Brain microvascular endothelial cell (primary cell): ENCODE data around the gene CA9.

Source experiments
- DNase-seq: peaks from one replicate; pipeline ENCODE4 v3.0.0-alpha.2; 2020
- H3K27ac ChIP-seq: fragments of 250-450 bp; sonication (Bioruptor Pico); 2 replicates; pipeline ENCODE4 v1.5.1; 2020; ENCODE audit warnings: mild to moderate bottlenecking, moderate library complexity
- H3K27me3 ChIP-seq: fragments of 250-450 bp; sonication (Bioruptor Pico); replicated peaks from 2 replicates; pipeline ENCODE4 v1.5.1; 2020; ENCODE audit warnings: mild to moderate bottlenecking
- H3K36me3 ChIP-seq: fragments of 250-450 bp; sonication (Bioruptor Pico); replicated peaks from 2 replicates; pipeline ENCODE4 v1.5.1; 2020; ENCODE audit warnings: mild to moderate bottlenecking
- H3K4me3 ChIP-seq: 2 replicates; pipeline ENCODE4 v1.5.1; 2011; ENCODE audit warnings: low read depth, mild to moderate bottlenecking, control low read depth, low read length, moderate library complexity
- in situ Hi-C: cut with HindIII; loops from 2 replicates; pipeline ENCODE4 v1.10.0; 2017; ENCODE audit warnings: low sequenced_read_pairs, low pct_ligation_motif_present
- TF ChIP-seq, protein P1 (sequence below): IDR thresholded peaks from 2 replicates; pipeline ENCODE4 v1.5.1; 2011; ENCODE audit warnings: low read depth, mild to moderate bottlenecking, moderate library complexity, low read length, control low read depth, inconsistent platforms; ENCODE audit errors: missing control alignments

The CA9 gene

DNA sequence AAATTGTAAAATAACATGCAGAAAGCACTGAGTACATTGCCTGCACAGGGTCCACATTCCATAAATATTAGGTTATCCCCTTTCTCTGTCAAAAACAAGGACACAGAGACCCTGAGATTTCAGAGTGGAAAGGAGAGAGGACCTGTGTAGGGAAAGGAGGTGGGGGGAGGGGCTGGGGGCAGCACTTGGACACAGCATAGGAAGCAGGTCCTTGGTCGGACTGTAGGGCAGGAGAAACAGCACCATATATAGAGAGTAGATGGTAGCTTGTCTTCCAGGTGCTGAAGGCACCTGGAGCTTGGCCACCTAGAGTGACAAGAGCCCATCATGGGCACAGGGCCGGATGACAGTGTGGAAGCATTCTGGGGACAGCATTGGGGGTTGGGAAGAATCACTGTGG lies 13.6 kb downstream of the CA9 start:
- TF ChIP-seq, protein P1, sequence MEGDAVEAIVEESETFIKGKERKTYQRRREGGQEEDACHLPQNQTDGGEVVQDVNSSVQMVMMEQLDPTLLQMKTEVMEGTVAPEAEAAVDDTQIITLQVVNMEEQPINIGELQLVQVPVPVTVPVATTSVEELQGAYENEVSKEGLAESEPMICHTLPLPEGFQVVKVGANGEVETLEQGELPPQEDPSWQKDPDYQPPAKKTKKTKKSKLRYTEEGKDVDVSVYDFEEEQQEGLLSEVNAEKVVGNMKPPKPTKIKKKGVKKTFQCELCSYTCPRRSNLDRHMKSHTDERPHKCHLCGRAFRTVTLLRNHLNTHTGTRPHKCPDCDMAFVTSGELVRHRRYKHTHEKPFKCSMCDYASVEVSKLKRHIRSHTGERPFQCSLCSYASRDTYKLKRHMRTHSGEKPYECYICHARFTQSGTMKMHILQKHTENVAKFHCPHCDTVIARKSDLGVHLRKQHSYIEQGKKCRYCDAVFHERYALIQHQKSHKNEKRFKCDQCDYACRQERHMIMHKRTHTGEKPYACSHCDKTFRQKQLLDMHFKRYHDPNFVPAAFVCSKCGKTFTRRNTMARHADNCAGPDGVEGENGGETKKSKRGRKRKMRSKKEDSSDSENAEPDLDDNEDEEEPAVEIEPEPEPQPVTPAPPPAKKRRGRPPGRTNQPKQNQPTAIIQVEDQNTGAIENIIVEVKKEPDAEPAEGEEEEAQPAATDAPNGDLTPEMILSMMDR = no peak
- peak overlapping the region; percentile 90 for H3K4me3 ChIP-seq
- no peak overlapping the region for H3K27ac ChIP-seq
- H3K36me3 ChIP-seq = peaks cover 60% of the 10 kb centered on the region
- H3K27me3 ChIP-seq = no peaks in the 10 kb centered on the region
- no peak for DNase-seq
- in situ Hi-C loops = no loop called here

DNA sequence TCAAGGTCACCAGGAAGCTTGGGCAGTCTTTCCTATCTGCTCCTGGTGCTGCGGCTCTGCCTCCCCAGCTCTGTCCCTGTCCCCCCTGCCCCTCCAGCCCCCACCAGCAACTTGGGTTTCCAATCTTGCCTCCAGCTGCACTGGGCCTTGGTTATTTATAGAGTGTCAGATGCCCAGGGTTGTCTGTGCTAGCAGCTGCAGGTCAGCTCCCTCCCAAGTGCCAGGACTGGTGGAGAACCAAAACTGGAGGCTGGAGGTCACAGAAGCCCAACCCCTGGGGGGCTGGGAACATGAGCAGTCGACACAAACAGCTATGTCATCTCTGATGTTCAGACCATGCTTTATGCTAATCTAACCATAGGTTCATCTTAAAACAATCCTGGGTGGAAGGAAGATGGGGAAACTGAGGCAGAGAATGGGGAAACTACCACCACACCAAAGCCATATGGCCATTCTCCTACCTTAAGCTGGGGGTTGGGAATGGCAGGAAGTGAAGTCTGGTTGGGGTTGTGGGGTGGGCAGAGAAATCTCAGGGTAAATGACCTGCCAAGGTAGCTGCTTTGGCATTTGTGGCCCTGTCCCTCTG lies 14.3 kb downstream of the CA9 start:
- no peak for DNase-seq
- Histone ChIP-seq H3K27me3 (no peaks in the 10 kb centered on the region), H3K27ac (peak overlapping the region; percentile 2), H3K4me3 (peak overlapping the region; percentile 90), H3K36me3 (peaks cover 53% of the 10 kb centered on the region)
- in situ Hi-C loops = no loop called here
- TF ChIP-seq, protein P1 = no peak

DNA sequence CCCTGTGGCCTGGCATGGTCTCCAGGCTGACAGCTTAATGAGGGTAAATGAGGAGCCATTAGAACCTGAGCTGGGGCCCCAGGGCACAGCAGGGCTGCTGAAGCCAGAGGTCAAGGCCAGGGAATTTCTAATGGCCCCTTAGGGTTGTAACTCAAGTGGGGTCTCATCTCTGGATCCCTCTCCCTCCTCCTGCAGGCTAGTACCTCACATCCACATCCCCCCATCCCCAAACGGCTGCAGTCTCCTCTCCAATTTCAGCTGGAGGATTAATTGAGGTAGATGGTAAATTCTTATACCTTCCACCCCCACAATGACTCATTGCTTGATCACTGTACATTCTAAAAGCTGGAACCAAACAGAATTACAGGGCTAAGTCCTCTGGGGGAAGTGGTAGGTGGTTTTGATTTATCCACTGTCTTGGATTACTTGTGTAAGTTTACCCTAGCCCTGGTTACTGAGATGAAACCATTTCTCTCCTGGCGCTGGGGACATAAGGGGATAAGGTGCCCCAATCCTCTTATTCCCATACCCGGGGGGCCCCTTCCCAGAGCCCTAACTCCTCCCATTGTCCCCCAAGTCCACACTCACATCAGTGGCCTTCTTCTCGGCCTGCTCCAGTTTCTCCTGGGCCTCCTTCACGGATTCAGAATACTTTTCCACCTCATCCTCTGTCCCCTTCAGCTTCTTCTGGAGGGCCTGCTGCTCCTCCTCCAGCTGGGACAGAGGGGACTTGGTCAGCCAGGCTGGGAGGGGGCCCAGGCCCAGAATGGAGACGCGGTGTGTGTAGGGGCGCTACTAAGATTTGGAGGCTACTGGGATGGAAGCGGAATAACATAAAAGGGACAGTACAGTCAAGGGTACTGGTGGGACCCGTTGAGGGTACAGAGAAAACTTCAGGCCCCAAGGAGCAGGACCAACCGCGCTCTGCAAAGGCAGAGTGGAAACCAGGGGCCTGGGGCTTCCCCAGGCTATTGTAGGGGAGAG lies 15.1 kb downstream of the CA9 start:
- peak; percentile 53 for DNase-seq
- peaks cover 47% of the 10 kb centered on the region for H3K36me3 ChIP-seq
- in situ Hi-C loops = no loop called here
- H3K27ac ChIP-seq = peak overlapping the region; percentile 79
- TF ChIP-seq, protein P1 = no peak
- H3K4me3 ChIP-seq = peak overlapping the region; percentile 90
- no peaks in the 10 kb centered on the region for H3K27me3 ChIP-seq

DNA sequence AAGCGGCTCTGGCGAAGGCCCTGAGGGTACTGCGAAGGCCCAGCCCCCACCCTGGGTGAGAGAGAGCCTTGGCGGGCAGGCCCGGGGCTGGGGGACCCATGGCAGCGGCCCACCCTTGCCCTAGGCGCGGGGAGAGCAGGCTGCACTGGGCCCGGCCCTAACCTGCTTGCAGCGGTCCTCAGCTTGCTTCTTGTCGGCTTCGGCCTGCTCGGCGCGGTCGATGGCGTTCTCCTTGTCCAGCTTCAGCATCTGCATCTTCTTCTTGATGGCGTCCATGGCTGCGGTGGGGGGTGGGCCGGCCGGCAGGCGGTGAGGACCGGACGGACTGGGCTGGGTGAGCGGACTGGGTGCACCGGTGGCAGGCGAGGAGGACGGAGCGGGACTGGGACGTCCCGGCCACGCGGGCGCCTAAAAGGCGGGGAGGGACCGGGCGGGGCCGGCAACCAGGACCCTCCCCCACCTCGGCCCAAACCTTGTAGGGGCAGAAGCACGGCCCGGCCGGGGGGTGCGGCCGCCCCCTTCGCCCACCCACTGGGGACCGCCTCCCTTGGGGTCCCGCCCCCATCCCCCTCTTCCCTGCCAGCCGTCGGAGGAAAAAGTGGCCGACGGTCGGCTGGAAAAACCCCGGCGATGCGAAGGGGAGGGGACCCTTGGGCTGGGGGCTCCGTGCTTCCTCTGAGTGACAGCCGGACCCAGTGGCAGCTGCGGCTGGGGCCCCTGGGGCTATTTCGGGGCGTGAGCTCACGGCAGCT lies 16.0 kb downstream of the CA9 start, which contains the start of gene TPM2:
Gene TPM2 (minus strand): TSS at position 384 of the 752 bp plus-strand sequence. CDS start 108 bp downstream, at position 276.
- DNase-seq = peak; percentile 68
- H3K27ac ChIP-seq = peak within 1 kb of the TSS; percentile 79
- H3K27me3 ChIP-seq = no peaks in the 10 kb centered on the region
- in situ Hi-C loops = no loop called here
- peaks cover 38% of the 10 kb centered on the region for H3K36me3 ChIP-seq
- TF ChIP-seq, protein P1 = no peak
- H3K4me3 ChIP-seq = peak within 1 kb of the TSS; percentile 90

DNA sequence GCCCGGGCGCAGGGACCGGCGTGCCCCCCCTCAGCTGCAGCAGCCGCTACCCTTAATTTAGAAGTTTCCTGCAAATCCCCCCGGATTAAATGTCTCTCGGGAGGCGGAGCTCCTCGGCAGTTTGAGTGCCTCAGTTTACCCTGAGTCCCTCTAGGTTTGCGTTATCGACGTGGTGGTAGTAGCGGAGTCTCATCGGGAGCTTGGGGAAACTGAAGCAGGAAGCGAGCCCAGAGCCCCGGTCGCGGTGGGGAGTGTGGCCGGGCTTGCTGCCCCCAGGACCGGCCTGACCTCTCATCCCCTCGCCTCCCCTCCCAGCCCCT lies 16.5 kb downstream of the CA9 start:
- no peaks in the 10 kb centered on the region for H3K27me3 ChIP-seq
- in situ Hi-C loops = no loop called here

More for the DNA sequence above, 16.5 kb downstream of the CA9 start:
- Histone ChIP-seq H3K27ac (peak overlapping the region; percentile 79), H3K4me3 (peak overlapping the region; percentile 90), H3K36me3 (peaks cover 33% of the 10 kb centered on the region)
- no peak for DNase-seq
- TF ChIP-seq, protein P1 = no peak
